Spinal cord (tissue), 10 donors: ENCODE results near the gene MTUS2. TPM values are rescaled to one million over a fixed set of nuclear protein-coding genes. Genes with fewer than 3 reads are reported as not detected.
A peak's percentile ranks its signal among the peaks of the same experiment; 100 is the strongest.

Experiments
- DNase-seq, 6 donors: peaks; one replicate each; pipeline versions ENCODE4 v3.0.0 to v3.0.0-alpha.2; 2013 to 2015; ENCODE audit warnings: low spot score in 6 of 6, low read depth in 4 of 6
- H3K27ac ChIP-seq: one replicate; pipeline ENCODE4 v1.5.1; 2013; ENCODE audit warnings: low read depth, low read length, control low read depth
- H3K27me3 ChIP-seq: one replicate; pipeline ENCODE4 v1.6.1; 2013; ENCODE audit warnings: low read length; ENCODE audit not compliant: control insufficient read depth, insufficient read depth
- H3K36me3 ChIP-seq: one replicate; pipeline ENCODE4 v1.6.1; 2013; ENCODE audit warnings: low read length; ENCODE audit not compliant: control insufficient read depth, insufficient read depth
- H3K4me1 ChIP-seq: one replicate; pipeline ENCODE4 v1.6.1; 2013; ENCODE audit warnings: low read length; ENCODE audit not compliant: control insufficient read depth, insufficient read depth
- H3K4me3 ChIP-seq: one replicate; pipeline ENCODE4 v1.5.1; 2013; ENCODE audit warnings: low read depth, low read length, control low read depth
- H3K9me3 ChIP-seq: one replicate; pipeline ENCODE4 v1.6.1; 2013; ENCODE audit warnings: low read length; ENCODE audit not compliant: control insufficient read depth, insufficient read depth
- WGBS: methylation state at CpG from one replicate; pipeline ENCODE4 v1.1.5; 2013; ENCODE audit warnings: missing lambda C conversion rate; ENCODE audit not compliant: insufficient coverage; 5-methylcytosine and 5-hydroxymethylcytosine counted together
- polyA plus RNA-seq, 2 donors: library from polyadenylated mRNA; unstranded; fragments of 120-200 nt; gene quantifications; one replicate each; pipeline ENCODE4 v1.2.1, GENCODE V29; 2013; ENCODE audit not compliant: insufficient read length in 2 of 2
- total RNA-seq, 2 donors: library from RNA; depleted of rRNA in 1 of 2; stranded (reverse); fragments of 120-200 nt in 1 of 2; fragments of >200 nt in 1 of 2; gene quantifications; one replicate each; pipeline versions ENCODE4 v1.2.3 to v1.2.4, GENCODE V29; 2013 to 2014
- donor health status: healthy.

MTUS2 gene
- total and polyA plus RNA-seq, 4 donors, result 4.6 to 12.5 (median 10.1) TPM

- Histone ChIP-seq H3K27me3 (no peaks in the 10 kb centered on the region), H3K4me1 (peaks cover 2% of the 10 kb centered on the region), H3K27ac (no peak overlapping the region), H3K4me3 (no peak overlapping the region), H3K36me3 (no peaks in the 10 kb centered on the region), H3K9me3 (no peaks in the 10 kb centered on the region)
- WGBS, result no CpG with 5 or more reads among the region's 2 CpGs
- no peak for DNase-seq
These were observed 52.5 kb downstream of the MTUS2 start for GRCh38 chr13:28872427-28873176.

DNA sequence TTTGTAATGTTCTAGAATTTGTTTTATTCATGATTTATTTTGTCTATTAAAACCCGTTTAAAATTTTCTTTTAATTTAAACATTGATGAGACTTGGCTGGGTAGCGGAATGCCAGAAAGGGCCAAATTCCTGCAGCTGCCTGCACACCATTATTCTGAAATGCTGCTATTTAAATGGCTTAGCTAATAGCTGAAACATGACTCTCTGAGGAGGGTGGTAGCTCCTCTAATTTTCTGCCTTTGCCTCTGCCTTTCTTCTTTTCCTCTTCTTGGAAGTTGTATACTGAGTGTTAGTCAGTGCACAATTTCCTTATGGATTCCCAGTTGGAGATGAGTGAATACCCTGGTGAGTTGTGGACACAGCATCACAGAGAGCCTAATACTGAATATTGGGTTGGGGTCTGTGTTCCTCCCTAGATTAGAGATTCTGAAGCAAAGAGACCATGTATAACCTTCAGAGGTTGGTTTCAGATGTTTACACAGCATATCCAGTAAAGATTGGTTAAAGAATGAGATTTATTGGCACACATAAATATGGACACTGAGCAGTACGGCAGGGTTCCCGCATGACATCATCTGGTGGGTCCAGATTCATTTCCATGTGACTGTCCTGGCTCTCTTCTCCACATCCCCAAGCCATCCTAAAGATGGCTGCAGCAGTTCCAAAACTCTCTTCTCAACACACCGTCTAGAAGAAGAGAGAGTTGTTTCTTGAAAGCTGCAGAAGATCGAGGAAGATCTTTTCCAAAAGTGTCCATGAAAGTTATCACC, 55.9 kb downstream of the MTUS2 start:
- no peaks in the 10 kb centered on the region for H3K9me3 ChIP-seq
- no peaks in the 10 kb centered on the region for H3K4me1 ChIP-seq
- no peaks in the 10 kb centered on the region for H3K36me3 ChIP-seq
- H3K27ac ChIP-seq, result no peak overlapping the region
- H3K4me3 ChIP-seq, result no peak overlapping the region
- peak in 1 of 6 donors; percentile 39 for DNase-seq
- WGBS, result 71% methylated on average over 1 of the region's 6 CpGs
- no peaks in the 10 kb centered on the region for H3K27me3 ChIP-seq

DNA sequence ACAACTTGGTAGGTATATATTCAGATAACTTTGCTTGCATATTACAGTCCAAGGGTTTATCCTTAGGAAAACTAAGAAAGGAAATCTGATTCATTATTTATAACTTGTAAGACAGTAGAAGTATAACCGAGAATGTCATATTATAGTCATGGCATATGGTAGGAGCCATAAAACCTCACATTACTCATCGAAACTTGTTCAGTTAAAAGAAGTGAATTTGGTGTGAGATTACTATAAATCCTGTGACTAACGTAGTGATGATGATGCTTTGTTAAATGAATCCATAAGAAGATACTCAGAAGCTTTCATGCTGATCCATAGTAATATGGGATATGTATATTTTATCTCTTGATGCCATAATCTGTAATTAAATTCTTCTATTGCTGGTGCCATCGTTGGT, 57.3 kb downstream of the MTUS2 start:
- no peak overlapping the region for H3K4me3 ChIP-seq
- no peaks in the 10 kb centered on the region for H3K9me3 ChIP-seq
- H3K27ac ChIP-seq, result no peak overlapping the region
- no peaks in the 10 kb centered on the region for H3K4me1 ChIP-seq
- 100% methylated on average over 1 of the region's 4 CpGs for WGBS
- DNase-seq, result no peak
- no peaks in the 10 kb centered on the region for H3K36me3 ChIP-seq
- H3K27me3 ChIP-seq, result no peaks in the 10 kb centered on the region

- Histone ChIP-seq H3K27me3 (no peaks in the 10 kb centered on the region), H3K9me3 (no peaks in the 10 kb centered on the region), H3K4me3 (no peak overlapping the region), H3K4me1 (no peaks in the 10 kb centered on the region), H3K36me3 (no peaks in the 10 kb centered on the region), H3K27ac (no peak overlapping the region)
- 69% methylated on average over 3 of the region's 4 CpGs for WGBS
- no peak for DNase-seq
These were observed 65.0 kb downstream of the MTUS2 start for GRCh38 chr13:28885181-28885580.

- no peaks in the 10 kb centered on the region for H3K36me3 ChIP-seq
- H3K27me3 ChIP-seq, result no peaks in the 10 kb centered on the region
- no peak overlapping the region for H3K27ac ChIP-seq
- no peaks in the 10 kb centered on the region for H3K4me1 ChIP-seq
- DNase-seq, result peak in 1 of 6 donors; percentile 67
- no peaks in the 10 kb centered on the region for H3K9me3 ChIP-seq
- WGBS, result 86% methylated on average over 1 of the region's 6 CpGs
- H3K4me3 ChIP-seq, result no peak overlapping the region
These were observed 69.1 kb downstream of the MTUS2 start for GRCh38 chr13:28889086-28889732.

- WGBS, result 56% methylated on average over 3 of the region's 3 CpGs
- no peaks in the 10 kb centered on the region for H3K36me3 ChIP-seq
- DNase-seq, result no peak
- H3K27me3 ChIP-seq, result no peaks in the 10 kb centered on the region
- H3K4me3 ChIP-seq, result no peak overlapping the region
- no peak overlapping the region for H3K27ac ChIP-seq
- no peaks in the 10 kb centered on the region for H3K4me1 ChIP-seq
- H3K9me3 ChIP-seq, result no peaks in the 10 kb centered on the region
These were observed 70.6 kb downstream of the MTUS2 start for GRCh38 chr13:28890712-28891111.

GRCh38 chr13:28918030-28918429, 97.9 kb downstream of the MTUS2 start:
- H3K9me3 ChIP-seq, result peaks cover 1% of the 10 kb centered on the region
- no peaks in the 10 kb centered on the region for H3K27me3 ChIP-seq
- H3K4me3 ChIP-seq, result no peak overlapping the region
- no CpG with 5 or more reads among the region's 2 CpGs for WGBS
- no peaks in the 10 kb centered on the region for H3K36me3 ChIP-seq
- H3K4me1 ChIP-seq, result no peaks in the 10 kb centered on the region
- DNase-seq, result no peak
- no peak overlapping the region for H3K27ac ChIP-seq

DNA sequence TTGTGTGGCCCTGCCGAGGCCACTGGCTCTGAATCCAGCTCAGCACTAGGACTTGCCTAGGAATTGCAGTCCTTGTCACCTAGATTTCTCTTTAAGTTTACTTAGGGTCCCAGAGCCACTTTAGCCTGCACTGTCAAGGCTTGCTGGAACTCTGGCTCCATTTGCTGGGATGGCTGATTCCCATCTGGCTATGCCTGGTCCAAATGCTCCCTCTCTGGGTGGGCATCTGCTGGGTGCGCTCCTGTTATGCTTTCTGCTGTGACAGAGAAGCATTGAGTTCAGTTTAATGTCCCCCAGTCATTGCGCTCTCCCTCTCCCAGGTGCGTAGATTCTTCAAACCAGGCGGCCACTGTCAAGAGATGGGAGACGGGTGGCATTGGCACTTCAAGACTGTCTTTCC, 102.2 kb downstream of the MTUS2 start:
- DNase-seq, result no peak
- Histone ChIP-seq H3K9me3 (no peaks in the 10 kb centered on the region), H3K27me3 (no peaks in the 10 kb centered on the region), H3K36me3 (no peaks in the 10 kb centered on the region), H3K4me1 (no peaks in the 10 kb centered on the region), H3K27ac (no peak overlapping the region), H3K4me3 (no peak overlapping the region)
- WGBS, result 97% methylated on average over 2 of the region's 6 CpGs

GRCh38 chr13:28935104-28935503, 115.0 kb downstream of the MTUS2 start:
- no peaks in the 10 kb centered on the region for H3K4me1 ChIP-seq
- H3K9me3 ChIP-seq, result no peaks in the 10 kb centered on the region
- no peaks in the 10 kb centered on the region for H3K27me3 ChIP-seq
- WGBS, result 100% methylated on average over 1 of the region's 2 CpGs
- DNase-seq, result no peak
- no peak overlapping the region for H3K4me3 ChIP-seq
- no peak overlapping the region for H3K27ac ChIP-seq
- no peaks in the 10 kb centered on the region for H3K36me3 ChIP-seq
